ENCODE results near the gene SPTB. TPM values are rescaled to one million over a fixed set of nuclear protein-coding genes. Genes with fewer than 3 reads are reported as not detected.

SPTB gene
- polyA plus RNA-seq, 1 experiment: 0.01 TPM

GRCh38 chr14:64728856-64729255 is 150.9 kb downstream of the SPTB start:
- no peak overlapping the region for H3K27ac ChIP-seq (ENCODE audit: low read depth, low read length)
- TF ChIP-seq, protein P1, sequence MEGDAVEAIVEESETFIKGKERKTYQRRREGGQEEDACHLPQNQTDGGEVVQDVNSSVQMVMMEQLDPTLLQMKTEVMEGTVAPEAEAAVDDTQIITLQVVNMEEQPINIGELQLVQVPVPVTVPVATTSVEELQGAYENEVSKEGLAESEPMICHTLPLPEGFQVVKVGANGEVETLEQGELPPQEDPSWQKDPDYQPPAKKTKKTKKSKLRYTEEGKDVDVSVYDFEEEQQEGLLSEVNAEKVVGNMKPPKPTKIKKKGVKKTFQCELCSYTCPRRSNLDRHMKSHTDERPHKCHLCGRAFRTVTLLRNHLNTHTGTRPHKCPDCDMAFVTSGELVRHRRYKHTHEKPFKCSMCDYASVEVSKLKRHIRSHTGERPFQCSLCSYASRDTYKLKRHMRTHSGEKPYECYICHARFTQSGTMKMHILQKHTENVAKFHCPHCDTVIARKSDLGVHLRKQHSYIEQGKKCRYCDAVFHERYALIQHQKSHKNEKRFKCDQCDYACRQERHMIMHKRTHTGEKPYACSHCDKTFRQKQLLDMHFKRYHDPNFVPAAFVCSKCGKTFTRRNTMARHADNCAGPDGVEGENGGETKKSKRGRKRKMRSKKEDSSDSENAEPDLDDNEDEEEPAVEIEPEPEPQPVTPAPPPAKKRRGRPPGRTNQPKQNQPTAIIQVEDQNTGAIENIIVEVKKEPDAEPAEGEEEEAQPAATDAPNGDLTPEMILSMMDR (IDR thresholded peaks at IDR 0.05; ENCODE audit: low read depth, low read length): no peak
- CTCF ChIA-PET: no interaction called here
- no peaks in the 10 kb centered on the region for H3K9me3 ChIP-seq (ENCODE audit: control insufficient read depth, insufficient read depth, low read length)
- no peaks in the 10 kb centered on the region for H3K27me3 ChIP-seq (ENCODE audit: control insufficient read depth, insufficient read depth, low read length)
- H3K4me3 ChIP-seq (ENCODE audit: low read depth, low read length): no peak overlapping the region
- POLR2A ChIA-PET: no interaction called here
- no peak for DNase-seq (ENCODE audit: low read depth, low spot score)

- no peak for DNase-seq (ENCODE audit: low read depth, low spot score)
- POLR2A ChIA-PET: no interaction called here
- H3K27me3 ChIP-seq (ENCODE audit: control insufficient read depth, insufficient read depth, low read length): no peaks in the 10 kb centered on the region
- TF ChIP-seq, protein P1 (IDR thresholded peaks at IDR 0.05; ENCODE audit: low read depth, low read length): no peak
- CTCF ChIA-PET: interaction anchor here (0.7 kb wide), 1 partner anchor 33 kb away, joined by 3 read pairs; no protein-coding TSS in a partner anchor
- H3K9me3 ChIP-seq (ENCODE audit: control insufficient read depth, insufficient read depth, low read length): no peaks in the 10 kb centered on the region
- H3K4me3 ChIP-seq (ENCODE audit: low read depth, low read length): no peak overlapping the region
- no peak overlapping the region for H3K27ac ChIP-seq (ENCODE audit: low read depth, low read length)
Observed at GRCh38 chr14:64728106-64728505, 151.6 kb downstream of the SPTB start.

- no peaks in the 10 kb centered on the region for H3K9me3 ChIP-seq (ENCODE audit: control insufficient read depth, insufficient read depth, low read length)
- ChIA-PET POLR2A (no interaction called here), CTCF (interaction anchor here (0.7 kb wide), 1 partner anchor 33 kb away, joined by 3 read pairs; no protein-coding TSS in a partner anchor)
- no peaks in the 10 kb centered on the region for H3K27me3 ChIP-seq (ENCODE audit: control insufficient read depth, insufficient read depth, low read length)
- H3K27ac ChIP-seq (ENCODE audit: low read depth, low read length): no peak overlapping the region
- no peak overlapping the region for H3K4me3 ChIP-seq (ENCODE audit: low read depth, low read length)
- TF ChIP-seq, protein P1 (IDR thresholded peaks at IDR 0.05; ENCODE audit: low read depth, low read length): no peak
- DNase-seq (ENCODE audit: low read depth, low spot score): no peak
Observed at GRCh38 chr14:64727551-64728071, 152.1 kb downstream of the SPTB start.

DNA sequence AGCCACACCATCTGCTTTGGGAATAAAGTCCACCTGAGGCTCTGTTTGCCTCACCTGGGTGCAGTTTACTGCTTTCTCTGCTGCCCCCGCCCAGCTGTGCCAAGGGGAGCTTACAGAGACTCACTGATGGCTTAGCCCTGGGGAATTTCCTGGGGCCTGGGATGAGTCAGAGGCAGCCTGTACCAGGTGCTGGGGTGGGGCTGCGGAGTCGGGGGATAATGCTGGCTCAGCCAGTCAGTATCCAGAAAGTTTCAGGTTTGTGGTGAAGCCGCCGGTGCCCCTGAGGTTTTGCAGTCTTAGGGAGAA is 153.2 kb downstream of the SPTB start:
- ChIA-PET CTCF (no interaction called here), POLR2A (no interaction called here)
- Histone ChIP-seq H3K4me3 (ENCODE audit: low read depth, low read length) (no peak overlapping the region), H3K9me3 (ENCODE audit: control insufficient read depth, insufficient read depth, low read length) (no peaks in the 10 kb centered on the region), H3K27ac (ENCODE audit: low read depth, low read length) (no peak overlapping the region), H3K27me3 (ENCODE audit: control insufficient read depth, insufficient read depth, low read length) (no peaks in the 10 kb centered on the region)
- DNase-seq (ENCODE audit: low read depth, low spot score): no peak
- TF ChIP-seq, protein P1 (IDR thresholded peaks at IDR 0.05; ENCODE audit: low read depth, low read length): no peak

DNA sequence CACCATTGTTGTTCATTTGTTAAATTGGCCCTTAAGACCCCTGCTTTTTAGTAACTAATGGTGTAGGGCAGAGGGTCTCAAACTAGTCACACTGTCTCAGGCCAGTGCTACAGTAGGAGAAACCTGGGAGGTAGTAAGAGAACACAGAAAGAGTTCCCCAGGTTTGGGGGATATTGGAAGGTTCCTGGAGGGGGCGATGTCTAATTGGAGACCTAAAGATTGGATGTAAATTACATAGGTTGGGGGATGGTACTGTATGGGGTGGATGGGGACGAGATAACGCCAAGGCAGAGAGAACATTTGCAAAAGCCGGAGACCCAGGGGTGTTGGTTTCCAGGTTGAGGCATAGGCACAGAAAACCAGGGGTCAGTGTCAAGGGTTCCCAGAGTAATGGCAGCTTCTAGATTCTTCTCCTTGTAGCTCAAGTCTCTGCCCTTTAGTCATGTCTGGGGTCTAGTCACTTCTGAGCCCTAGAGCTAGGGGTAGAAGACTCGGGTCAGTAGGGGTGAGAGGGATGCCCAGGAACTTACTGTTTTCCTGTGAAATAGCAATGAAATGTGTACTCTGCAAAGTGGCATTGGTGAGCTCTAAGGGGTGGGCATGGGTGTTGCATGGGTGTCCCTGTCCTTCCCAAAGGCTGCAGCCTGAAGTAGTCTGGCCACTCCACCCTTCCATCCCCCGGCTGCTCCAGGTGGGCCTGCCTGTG is 153.7 kb downstream of the SPTB start:
- Histone ChIP-seq H3K9me3 (ENCODE audit: control insufficient read depth, insufficient read depth, low read length) (no peaks in the 10 kb centered on the region), H3K4me3 (ENCODE audit: low read depth, low read length) (no peak overlapping the region), H3K27me3 (ENCODE audit: control insufficient read depth, insufficient read depth, low read length) (no peaks in the 10 kb centered on the region), H3K27ac (ENCODE audit: low read depth, low read length) (no peak overlapping the region)
- no peak for DNase-seq (ENCODE audit: low read depth, low spot score)
- CTCF ChIA-PET: no interaction called here
- POLR2A ChIA-PET: no interaction called here
- TF ChIP-seq, protein P1 (IDR thresholded peaks at IDR 0.05; ENCODE audit: low read depth, low read length): no peak

Measured in AG04450 (cell line).